Immature natural killer cell (primary cell): ENCODE data around the gene MTCL1. TPM values are rescaled to one million over a fixed set of nuclear protein-coding genes. Genes with fewer than 3 reads are reported as not detected.

Experiments used
- DNase-seq, 3 donors: peaks; one replicate each; pipeline ENCODE4 v3.0.0; 2022; ENCODE audit warnings: mixed read lengths in 1 of 3
- H3K27ac Mint-ChIP-seq, 6 donors: one replicate each; pipeline ENCODE4 v1.8.0; 2020; ENCODE audit warnings: mixed read lengths in 6 of 6, mild to moderate bottlenecking in 5 of 6, inconsistent platforms in 4 of 6, moderate library complexity in 3 of 6
- H3K27me3 Mint-ChIP-seq, 3 donors: one replicate each; pipeline ENCODE4 v1.8.0; 2020 to 2021; ENCODE audit warnings: low read depth in 3 of 3, mild to moderate bottlenecking in 3 of 3, mixed read lengths in 3 of 3, moderate library complexity in 3 of 3, inconsistent platforms in 1 of 3
- H3K36me3 Mint-ChIP-seq, 3 donors: one replicate each; pipeline ENCODE4 v1.8.0; 2020; ENCODE audit warnings: mixed read lengths in 3 of 3, inconsistent platforms in 2 of 3, mild to moderate bottlenecking in 2 of 3
- H3K4me1 Mint-ChIP-seq, 2 donors: one replicate each; pipeline ENCODE4 v1.8.0; 2020; ENCODE audit warnings: inconsistent platforms in 2 of 2, mild to moderate bottlenecking in 2 of 2, mixed read lengths in 2 of 2, moderate library complexity in 1 of 2
- H3K4me3 Mint-ChIP-seq, 5 donors: one replicate each; pipeline ENCODE4 v1.8.0; 2020; ENCODE audit warnings: mild to moderate bottlenecking in 5 of 5, mixed read lengths in 5 of 5, inconsistent platforms in 3 of 5, moderate library complexity in 3 of 5
- H3K9me3 Mint-ChIP-seq, 6 donors: one replicate each; pipeline ENCODE4 v1.8.0; 2020; ENCODE audit warnings: mild to moderate bottlenecking in 6 of 6, mixed read lengths in 6 of 6, inconsistent platforms in 4 of 6, moderate library complexity in 3 of 6
- polyA plus RNA-seq, 3 donors: library from polyadenylated mRNA; unstranded; fragments of 300-500 nt; fragmentation: Illumina TruSeq; gene quantifications; one replicate each; pipeline ENCODE4 v1.2.3, GENCODE V29; 2021

Gene MTCL1
- polyA plus RNA-seq, 3 donors from 2014 or later, result not detected

- peaks cover 0 to 7% (median 7%) of the 10 kb centered on the region in 3 donors for H3K27me3 Mint-ChIP-seq
- no peak overlapping the region for H3K27ac Mint-ChIP-seq
- H3K9me3 Mint-ChIP-seq, result no peaks in the 10 kb centered on the region
- no peaks in the 10 kb centered on the region for H3K4me1 Mint-ChIP-seq
- H3K36me3 Mint-ChIP-seq, result no peaks in the 10 kb centered on the region
- no peak overlapping the region for H3K4me3 Mint-ChIP-seq
- no peak for DNase-seq
Measured at GRCh38 chr18:8841781-8842485, 136.6 kb downstream of the MTCL1 start.

GRCh38 chr18:8842506-8842905 lies 137.2 kb downstream of the MTCL1 start:
- H3K36me3 Mint-ChIP-seq, result no peaks in the 10 kb centered on the region
- H3K27me3 Mint-ChIP-seq, result peaks cover 0 to 7% (median 6%) of the 10 kb centered on the region in 3 donors
- no peak overlapping the region for H3K4me3 Mint-ChIP-seq
- DNase-seq, result no peak
- no peak overlapping the region for H3K27ac Mint-ChIP-seq
- no peaks in the 10 kb centered on the region for H3K9me3 Mint-ChIP-seq
- H3K4me1 Mint-ChIP-seq, result no peaks in the 10 kb centered on the region

- Mint-ChIP-seq H3K4me3 (no peak overlapping the region), H3K36me3 (no peaks in the 10 kb centered on the region)
Measured at GRCh38 chr18:8843005-8843404, 137.6 kb downstream of the MTCL1 start.

GRCh38 chr18:8844721-8845148 lies 139.4 kb downstream of the MTCL1 start:
- Mint-ChIP-seq H3K9me3 (no peaks in the 10 kb centered on the region), H3K4me1 (no peaks in the 10 kb centered on the region), H3K4me3 (no peak overlapping the region), H3K27me3 (peaks cover 2 to 8% (median 5%) of the 10 kb centered on the region in 3 donors), H3K36me3 (no peaks in the 10 kb centered on the region), H3K27ac (no peak overlapping the region)
- no peak for DNase-seq

More at GRCh38 chr18:8843005-8843404, 137.6 kb downstream of the MTCL1 start:
- Mint-ChIP-seq H3K27me3 (peaks cover 0 to 7% (median 5%) of the 10 kb centered on the region in 3 donors), H3K9me3 (no peaks in the 10 kb centered on the region), H3K4me1 (no peaks in the 10 kb centered on the region), H3K27ac (no peak overlapping the region)
- DNase-seq, result no peak

- no peak for DNase-seq
- Mint-ChIP-seq H3K4me3 (no peak overlapping the region), H3K27ac (no peak overlapping the region), H3K27me3 (peaks cover 2 to 8% (median 6%) of the 10 kb centered on the region in 3 donors), H3K4me1 (no peaks in the 10 kb centered on the region), H3K9me3 (no peaks in the 10 kb centered on the region), H3K36me3 (no peaks in the 10 kb centered on the region)
Measured at GRCh38 chr18:8845506-8845905, 140.2 kb downstream of the MTCL1 start.

GRCh38 chr18:8847066-8847755 lies 141.9 kb downstream of the MTCL1 start:
- no peaks in the 10 kb centered on the region for H3K9me3 Mint-ChIP-seq
- peaks cover 1 to 4% (median 2%) of the 10 kb centered on the region in 3 donors for H3K27me3 Mint-ChIP-seq

GRCh38 chr18:8847900-8848299 lies 142.5 kb downstream of the MTCL1 start:
- Mint-ChIP-seq H3K27ac (no peak overlapping the region), H3K4me1 (no peaks in the 10 kb centered on the region), H3K4me3 (no peak overlapping the region), H3K36me3 (no peaks in the 10 kb centered on the region), H3K27me3 (peaks cover 1 to 4% (median 2%) of the 10 kb centered on the region in 3 donors), H3K9me3 (no peaks in the 10 kb centered on the region)
- no peak for DNase-seq

More at GRCh38 chr18:8847066-8847755, 141.9 kb downstream of the MTCL1 start:
- Mint-ChIP-seq H3K36me3 (no peaks in the 10 kb centered on the region), H3K4me1 (no peaks in the 10 kb centered on the region), H3K27ac (no peak overlapping the region), H3K4me3 (no peak overlapping the region)
- DNase-seq, result no peak

GRCh38 chr18:8848541-8848940 lies 143.2 kb downstream of the MTCL1 start:
- Mint-ChIP-seq H3K4me1 (no peaks in the 10 kb centered on the region), H3K36me3 (no peaks in the 10 kb centered on the region), H3K4me3 (no peak overlapping the region), H3K27ac (no peak overlapping the region), H3K27me3 (peaks cover 1 to 4% (median 2%) of the 10 kb centered on the region in 3 donors), H3K9me3 (no peaks in the 10 kb centered on the region)
- DNase-seq, result no peak

- DNase-seq, result no peak
- Mint-ChIP-seq H3K9me3 (no peaks in the 10 kb centered on the region), H3K4me1 (no peaks in the 10 kb centered on the region), H3K4me3 (no peak overlapping the region), H3K36me3 (no peaks in the 10 kb centered on the region), H3K27ac (no peak overlapping the region), H3K27me3 (peaks cover 1 to 6% (median 2%) of the 10 kb centered on the region in 3 donors)
Measured at GRCh38 chr18:8849696-8850095, 144.3 kb downstream of the MTCL1 start.

GRCh38 chr18:8851659-8852058 lies 146.3 kb downstream of the MTCL1 start:
- Mint-ChIP-seq H3K4me3 (no peak overlapping the region), H3K36me3 (no peaks in the 10 kb centered on the region), H3K9me3 (no peaks in the 10 kb centered on the region), H3K27me3 (peaks cover 1 to 9% (median 4%) of the 10 kb centered on the region in 3 donors), H3K27ac (no peak overlapping the region), H3K4me1 (no peaks in the 10 kb centered on the region)
- no peak for DNase-seq

GRCh38 chr18:8854550-8854949 lies 149.2 kb downstream of the MTCL1 start:
- Mint-ChIP-seq H3K4me3 (no peak overlapping the region), H3K9me3 (no peaks in the 10 kb centered on the region), H3K27me3 (peaks cover 2 to 5% (median 3%) of the 10 kb centered on the region in 3 donors), H3K36me3 (no peaks in the 10 kb centered on the region), H3K4me1 (no peaks in the 10 kb centered on the region), H3K27ac (no peak overlapping the region)
- DNase-seq, result no peak

- H3K27ac Mint-ChIP-seq, result no peak overlapping the region
- H3K4me1 Mint-ChIP-seq, result no peaks in the 10 kb centered on the region
- no peaks in the 10 kb centered on the region for H3K9me3 Mint-ChIP-seq
- no peaks in the 10 kb centered on the region for H3K36me3 Mint-ChIP-seq
- no peak overlapping the region for H3K4me3 Mint-ChIP-seq
- peaks cover 2 to 5% (median 3%) of the 10 kb centered on the region in 3 donors for H3K27me3 Mint-ChIP-seq
- no peak for DNase-seq
Measured at GRCh38 chr18:8854962-8855361, 149.6 kb downstream of the MTCL1 start.

- Mint-ChIP-seq H3K27me3 (peaks cover 2 to 5% (median 2%) of the 10 kb centered on the region in 3 donors), H3K36me3 (no peaks in the 10 kb centered on the region), H3K4me3 (no peak overlapping the region), H3K27ac (no peak overlapping the region), H3K4me1 (no peaks in the 10 kb centered on the region), H3K9me3 (no peaks in the 10 kb centered on the region)
- DNase-seq, result no peak
Measured at GRCh38 chr18:8856212-8856611, 150.9 kb downstream of the MTCL1 start.

- Mint-ChIP-seq H3K4me1 (no peaks in the 10 kb centered on the region), H3K4me3 (no peak overlapping the region), H3K27me3 (peaks cover 2 to 5% (median 2%) of the 10 kb centered on the region in 3 donors), H3K27ac (no peak overlapping the region), H3K36me3 (no peaks in the 10 kb centered on the region), H3K9me3 (no peaks in the 10 kb centered on the region)
- DNase-seq, result no peak
Measured at GRCh38 chr18:8856769-8857393, 151.5 kb downstream of the MTCL1 start.
